ENCODE results near the gene SPATA18. TPM values are rescaled to one million over a fixed set of nuclear protein-coding genes. Genes with fewer than 3 reads are reported as not detected.

Gene SPATA18
- total RNA-seq, 1 donor from 2014 or later, result 13.4 TPM

DNA sequence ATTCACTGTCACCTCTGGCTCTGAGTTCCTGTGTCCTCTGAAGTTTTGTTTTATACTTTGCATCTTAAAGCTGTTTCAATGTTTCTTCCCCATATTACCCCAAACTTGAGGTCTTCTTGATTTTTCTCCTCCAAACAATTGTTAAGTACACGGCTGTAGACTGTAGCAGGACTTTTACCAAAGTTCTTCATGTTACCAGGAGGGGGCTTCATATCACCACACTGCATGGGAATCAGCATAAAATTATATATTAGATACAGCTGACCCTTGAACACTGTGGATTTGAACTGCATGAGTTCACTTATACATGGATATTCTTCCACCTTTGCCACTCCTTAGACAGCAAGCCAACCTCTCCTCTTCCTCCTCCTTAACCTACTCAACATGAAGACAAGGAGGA is 56.6 kb downstream of the SPATA18 start:
- Mint-ChIP-seq H3K9me3 (ENCODE audit: unreplicated experiment) (no peaks in the 10 kb centered on the region), H3K4me1 (ENCODE audit: unreplicated experiment) (peaks cover 10% of the 10 kb centered on the region), H3K36me3 (ENCODE audit: unreplicated experiment) (no peaks in the 10 kb centered on the region), H3K4me3 (ENCODE audit: unreplicated experiment) (no peak overlapping the region), H3K27ac (ENCODE audit: unreplicated experiment) (no peak overlapping the region), H3K27me3 (ENCODE audit: unreplicated experiment) (peaks cover 5% of the 10 kb centered on the region)
- no peak for DNase-seq (ENCODE audit: extremely low spot score, unreplicated experiment)
- TF ChIP-seq, protein P1, sequence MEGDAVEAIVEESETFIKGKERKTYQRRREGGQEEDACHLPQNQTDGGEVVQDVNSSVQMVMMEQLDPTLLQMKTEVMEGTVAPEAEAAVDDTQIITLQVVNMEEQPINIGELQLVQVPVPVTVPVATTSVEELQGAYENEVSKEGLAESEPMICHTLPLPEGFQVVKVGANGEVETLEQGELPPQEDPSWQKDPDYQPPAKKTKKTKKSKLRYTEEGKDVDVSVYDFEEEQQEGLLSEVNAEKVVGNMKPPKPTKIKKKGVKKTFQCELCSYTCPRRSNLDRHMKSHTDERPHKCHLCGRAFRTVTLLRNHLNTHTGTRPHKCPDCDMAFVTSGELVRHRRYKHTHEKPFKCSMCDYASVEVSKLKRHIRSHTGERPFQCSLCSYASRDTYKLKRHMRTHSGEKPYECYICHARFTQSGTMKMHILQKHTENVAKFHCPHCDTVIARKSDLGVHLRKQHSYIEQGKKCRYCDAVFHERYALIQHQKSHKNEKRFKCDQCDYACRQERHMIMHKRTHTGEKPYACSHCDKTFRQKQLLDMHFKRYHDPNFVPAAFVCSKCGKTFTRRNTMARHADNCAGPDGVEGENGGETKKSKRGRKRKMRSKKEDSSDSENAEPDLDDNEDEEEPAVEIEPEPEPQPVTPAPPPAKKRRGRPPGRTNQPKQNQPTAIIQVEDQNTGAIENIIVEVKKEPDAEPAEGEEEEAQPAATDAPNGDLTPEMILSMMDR (IDR thresholded peaks at IDR 0.05), result no peak

DNA sequence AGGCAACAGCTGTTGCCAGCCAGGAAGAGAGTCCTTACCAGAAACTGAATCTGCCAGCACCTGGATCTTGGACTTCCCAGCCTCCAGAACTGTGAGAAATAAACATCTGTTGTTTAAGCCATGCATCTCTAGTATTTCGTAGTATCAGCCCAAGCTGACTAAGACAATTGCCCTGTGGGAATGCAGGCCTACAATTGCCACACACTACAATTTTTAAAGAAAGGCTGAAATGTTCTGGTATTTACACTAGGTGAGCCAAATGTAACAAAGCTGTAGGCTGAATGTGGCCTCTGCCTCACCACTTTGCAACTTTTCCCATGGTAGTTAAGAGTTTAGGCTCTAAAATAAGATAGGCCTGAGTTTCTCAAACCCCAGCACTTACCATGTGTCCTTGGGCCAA is 59.1 kb downstream of the SPATA18 start:
- no peak for DNase-seq (ENCODE audit: extremely low spot score, unreplicated experiment)
- Mint-ChIP-seq H3K4me1 (ENCODE audit: unreplicated experiment) (peaks cover 10% of the 10 kb centered on the region), H3K9me3 (ENCODE audit: unreplicated experiment) (no peaks in the 10 kb centered on the region), H3K27me3 (ENCODE audit: unreplicated experiment) (peaks cover 10% of the 10 kb centered on the region), H3K36me3 (ENCODE audit: unreplicated experiment) (no peaks in the 10 kb centered on the region), H3K27ac (ENCODE audit: unreplicated experiment) (no peak overlapping the region), H3K4me3 (ENCODE audit: unreplicated experiment) (no peak overlapping the region)
- TF ChIP-seq, protein P1 (IDR thresholded peaks at IDR 0.05), result no peak

DNA sequence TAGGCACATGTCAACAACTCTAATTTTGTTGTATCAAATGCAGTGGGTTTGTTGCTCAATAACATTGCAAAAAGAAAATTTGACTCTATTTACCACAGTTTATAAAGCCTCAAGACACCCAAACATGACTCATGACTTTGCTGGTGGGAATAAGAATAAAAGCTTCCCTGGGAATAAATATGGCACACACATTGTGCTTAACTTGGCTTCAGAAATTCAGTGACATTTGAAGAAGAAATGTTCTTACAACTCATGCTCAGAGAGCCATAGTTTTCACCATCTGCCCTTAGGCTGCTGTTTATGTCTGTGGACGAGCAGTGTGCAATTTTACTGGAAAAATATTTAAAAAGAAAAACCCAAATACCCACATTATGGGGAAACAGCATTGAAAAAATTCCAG is 60.9 kb downstream of the SPATA18 start:
- Mint-ChIP-seq H3K36me3 (ENCODE audit: unreplicated experiment) (no peaks in the 10 kb centered on the region), H3K27ac (ENCODE audit: unreplicated experiment) (no peak overlapping the region), H3K4me1 (ENCODE audit: unreplicated experiment) (peaks cover 7% of the 10 kb centered on the region), H3K9me3 (ENCODE audit: unreplicated experiment) (no peaks in the 10 kb centered on the region), H3K4me3 (ENCODE audit: unreplicated experiment) (no peak overlapping the region), H3K27me3 (ENCODE audit: unreplicated experiment) (peaks cover 11% of the 10 kb centered on the region)
- no peak for DNase-seq (ENCODE audit: extremely low spot score, unreplicated experiment)
- TF ChIP-seq, protein P1 (IDR thresholded peaks at IDR 0.05), result no peak

DNA sequence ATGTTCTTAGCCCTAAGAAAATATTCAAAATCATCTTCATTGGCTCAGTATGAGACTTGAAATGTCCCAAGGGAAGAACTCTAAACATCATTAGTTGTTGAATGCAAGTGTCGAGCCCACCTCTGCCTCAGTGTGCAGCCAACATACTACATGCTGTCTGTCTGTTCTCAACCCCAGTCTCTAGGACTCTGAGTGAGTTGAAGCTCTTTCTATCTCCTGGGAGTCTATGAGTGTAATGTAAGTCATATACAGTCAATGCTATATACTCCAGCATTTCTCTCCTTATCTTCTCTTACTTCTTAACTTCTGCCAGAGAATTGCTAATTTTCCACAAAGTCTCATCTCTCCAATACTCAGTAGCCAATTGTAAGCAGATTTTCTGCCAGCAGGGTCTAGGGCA is 61.3 kb downstream of the SPATA18 start:
- Mint-ChIP-seq H3K27ac (ENCODE audit: unreplicated experiment) (no peak overlapping the region), H3K27me3 (ENCODE audit: unreplicated experiment) (peaks cover 12% of the 10 kb centered on the region), H3K9me3 (ENCODE audit: unreplicated experiment) (no peaks in the 10 kb centered on the region), H3K4me3 (ENCODE audit: unreplicated experiment) (no peak overlapping the region), H3K36me3 (ENCODE audit: unreplicated experiment) (no peaks in the 10 kb centered on the region), H3K4me1 (ENCODE audit: unreplicated experiment) (peaks cover 7% of the 10 kb centered on the region)
- TF ChIP-seq, protein P1 (IDR thresholded peaks at IDR 0.05), result no peak
- DNase-seq (ENCODE audit: extremely low spot score, unreplicated experiment), result no peak

DNA sequence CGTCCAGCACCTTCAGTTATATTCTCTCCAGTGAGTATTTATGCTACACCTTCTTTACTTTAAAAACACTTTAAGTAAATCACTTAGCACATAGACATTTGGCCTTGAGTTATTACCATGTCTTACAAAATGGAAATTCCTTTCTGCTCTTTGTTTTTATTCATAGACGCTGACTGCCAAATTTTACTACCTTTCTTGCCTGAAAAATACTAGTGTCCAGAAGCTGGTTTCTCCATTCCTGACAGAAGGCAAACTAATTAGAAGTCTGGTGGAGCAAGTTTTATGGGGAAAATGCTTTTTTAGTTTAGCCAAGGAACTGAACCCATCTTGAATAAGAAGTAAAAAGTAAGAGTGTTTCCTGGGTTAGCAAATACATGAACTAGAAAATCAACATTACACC is 65.5 kb downstream of the SPATA18 start:
- no peaks in the 10 kb centered on the region for H3K9me3 Mint-ChIP-seq (ENCODE audit: unreplicated experiment)
- H3K27me3 Mint-ChIP-seq (ENCODE audit: unreplicated experiment), result peaks cover 24% of the 10 kb centered on the region
- no peak overlapping the region for H3K4me3 Mint-ChIP-seq (ENCODE audit: unreplicated experiment)

More for the DNA sequence above, 65.5 kb downstream of the SPATA18 start:
- Mint-ChIP-seq H3K4me1 (ENCODE audit: unreplicated experiment) (peaks cover 7% of the 10 kb centered on the region), H3K36me3 (ENCODE audit: unreplicated experiment) (no peaks in the 10 kb centered on the region), H3K27ac (ENCODE audit: unreplicated experiment) (no peak overlapping the region)
- no peak for DNase-seq (ENCODE audit: extremely low spot score, unreplicated experiment)
- TF ChIP-seq, protein P1 (IDR thresholded peaks at IDR 0.05), result no peak

Measured in osteocyte (in vitro differentiated cells).